HAP-1 (cell line): ENCODE results near the gene STX19.
A peak's percentile ranks its signal among the peaks of the same experiment; 100 is the strongest.

ENCODE experiments used
- DNase-seq, 2 experiments: peaks; one replicate each; pipeline ENCODE4 v3.0.0-alpha.2; 2016 to 2020; ENCODE audit warnings: low spot score in 2 of 2
- H3K27me3 ChIP-seq: fragments of 250-450 bp; sonication (Bioruptor Pico); 2 replicates; pipeline ENCODE4 v1.5.1; 2020; ENCODE audit warnings: low read depth, mild to moderate bottlenecking, moderate library complexity
- H3K36me3 ChIP-seq: fragments of 250-450 bp; sonication (Bioruptor Pico); replicated peaks from 2 replicates; pipeline ENCODE4 v1.5.1; 2020; ENCODE audit warnings: mild to moderate bottlenecking
- H3K4me1 ChIP-seq: fragments of 250-450 bp; sonication (Bioruptor Pico); 2 replicates; pipeline ENCODE4 v1.5.1; 2020; ENCODE audit warnings: mild to moderate bottlenecking
- H3K4me3 ChIP-seq: fragments of 250-450 bp; sonication (Bioruptor Pico); 2 replicates; pipeline ENCODE4 v1.5.1; 2020; ENCODE audit warnings: mild to moderate bottlenecking, moderate library complexity
- H3K9me3 ChIP-seq: fragments of 250-450 bp; sonication (Bioruptor Pico); 2 replicates; pipeline ENCODE4 v1.5.1; 2020; ENCODE audit warnings: mild to moderate bottlenecking, moderate library complexity
- in situ Hi-C: fragments of 300-500 bp; cut with MboI; formaldehyde crosslinking; loops from 3 replicates; pipeline ENCODE4 v1.14.3; 2020; ENCODE audit warnings: low sequenced_read_pairs, inconsistent platforms, mixed read lengths

The STX19 gene

GRCh38 chr3:94009608-94010007, 18.8 kb downstream of the STX19 start:
- H3K4me1 ChIP-seq: peaks cover 3% of the 10 kb centered on the region; the same call in 1 of the 2 replicates
- no peak overlapping the region for H3K4me3 ChIP-seq
- no peak for DNase-seq
- H3K9me3 ChIP-seq: no peaks in the 10 kb centered on the region
- in situ Hi-C loops: no loop called here
- H3K27me3 ChIP-seq: no peaks in the 10 kb centered on the region
- H3K36me3 ChIP-seq: no peaks in the 10 kb centered on the region

- in situ Hi-C loops: no loop called here
Measured at GRCh38 chr3:94008253-94008652, 20.1 kb downstream of the STX19 start.

GRCh38 chr3:94004301-94004910, 24.0 kb downstream of the STX19 start:
- Histone ChIP-seq H3K4me3 (no peak overlapping the region), H3K27me3 (no peaks in the 10 kb centered on the region), H3K9me3 (no peaks in the 10 kb centered on the region), H3K36me3 (no peaks in the 10 kb centered on the region; the same call in 1 of the 2 replicates), H3K4me1 (peaks cover under 1% of the 10 kb centered on the region; the same call in 1 of the 2 replicates)
- peak in 1 of 2 experiments; percentile 50 for DNase-seq
- in situ Hi-C loops: no loop called here

More at GRCh38 chr3:94008253-94008652, 20.1 kb downstream of the STX19 start:
- H3K4me3 ChIP-seq: no peak overlapping the region
- H3K9me3 ChIP-seq: no peaks in the 10 kb centered on the region
- no peak for DNase-seq
- H3K27me3 ChIP-seq: no peaks in the 10 kb centered on the region
- H3K4me1 ChIP-seq: peaks cover 3% of the 10 kb centered on the region; the same call in 1 of the 2 replicates
- H3K36me3 ChIP-seq: no peaks in the 10 kb centered on the region; the same call in 1 of the 2 replicates

GRCh38 chr3:94001827-94002495, 26.4 kb downstream of the STX19 start:
- DNase-seq: no peak
- in situ Hi-C loops: no loop called here
- Histone ChIP-seq H3K36me3 (no peaks in the 10 kb centered on the region; the same call in 1 of the 2 replicates), H3K27me3 (no peaks in the 10 kb centered on the region), H3K9me3 (no peaks in the 10 kb centered on the region), H3K4me3 (no peak overlapping the region), H3K4me1 (no peaks in the 10 kb centered on the region)

GRCh38 chr3:94001191-94001590, 27.2 kb downstream of the STX19 start:
- Histone ChIP-seq H3K4me3 (no peak overlapping the region), H3K36me3 (no peaks in the 10 kb centered on the region; the same call in 1 of the 2 replicates), H3K9me3 (no peaks in the 10 kb centered on the region), H3K27me3 (no peaks in the 10 kb centered on the region), H3K4me1 (no peaks in the 10 kb centered on the region)
- no peak for DNase-seq
- in situ Hi-C loops: no loop called here

GRCh38 chr3:93994056-93994455, 34.3 kb downstream of the STX19 start:
- no peaks in the 10 kb centered on the region for H3K36me3 ChIP-seq
- H3K9me3 ChIP-seq: no peaks in the 10 kb centered on the region
- H3K4me1 ChIP-seq: no peaks in the 10 kb centered on the region; the same call in 1 of the 2 replicates
- in situ Hi-C loops: no loop called here
- no peaks in the 10 kb centered on the region for H3K27me3 ChIP-seq
- no peak overlapping the region for H3K4me3 ChIP-seq
- DNase-seq: no peak

GRCh38 chr3:93992207-93992606, 36.2 kb downstream of the STX19 start:
- peaks cover 12% of the 10 kb centered on the region for H3K4me1 ChIP-seq

GRCh38 chr3:93991631-93992030, 36.8 kb downstream of the STX19 start:
- in situ Hi-C loops: no loop called here
- Histone ChIP-seq H3K9me3 (no peaks in the 10 kb centered on the region), H3K36me3 (no peaks in the 10 kb centered on the region), H3K4me1 (peaks cover 12% of the 10 kb centered on the region), H3K27me3 (no peaks in the 10 kb centered on the region), H3K4me3 (no peak overlapping the region)
- no peak for DNase-seq

More at GRCh38 chr3:93992207-93992606, 36.2 kb downstream of the STX19 start:
- Histone ChIP-seq H3K36me3 (no peaks in the 10 kb centered on the region), H3K9me3 (no peaks in the 10 kb centered on the region), H3K4me3 (no peak overlapping the region), H3K27me3 (no peaks in the 10 kb centered on the region)
- in situ Hi-C loops: no loop called here
- no peak for DNase-seq

- Histone ChIP-seq H3K27me3 (no peaks in the 10 kb centered on the region), H3K4me3 (no peak overlapping the region), H3K4me1 (peaks cover 15% of the 10 kb centered on the region), H3K9me3 (no peaks in the 10 kb centered on the region), H3K36me3 (no peaks in the 10 kb centered on the region)
- no peak for DNase-seq
- in situ Hi-C loops: no loop called here
Measured at GRCh38 chr3:93989241-93989640, 39.2 kb downstream of the STX19 start.

- Histone ChIP-seq H3K4me3 (no peak overlapping the region), H3K27me3 (no peaks in the 10 kb centered on the region), H3K9me3 (no peaks in the 10 kb centered on the region), H3K4me1 (peaks cover 15% of the 10 kb centered on the region), H3K36me3 (no peaks in the 10 kb centered on the region)
- no peak for DNase-seq
- in situ Hi-C loops: no loop called here
Measured at GRCh38 chr3:93988764-93989163, 39.6 kb downstream of the STX19 start.

- H3K27me3 ChIP-seq: no peaks in the 10 kb centered on the region
- in situ Hi-C loops: no loop called here
- H3K4me3 ChIP-seq: no peak overlapping the region
- peaks cover 15% of the 10 kb centered on the region for H3K4me1 ChIP-seq
- no peaks in the 10 kb centered on the region for H3K36me3 ChIP-seq
- peak in 1 of 2 experiments; percentile 54 for DNase-seq
- no peaks in the 10 kb centered on the region for H3K9me3 ChIP-seq
Measured at GRCh38 chr3:93988283-93988682, 40.1 kb downstream of the STX19 start.

GRCh38 chr3:93984618-93985017, 43.8 kb downstream of the STX19 start:
- H3K9me3 ChIP-seq: no peaks in the 10 kb centered on the region
- no peaks in the 10 kb centered on the region for H3K36me3 ChIP-seq
- H3K4me1 ChIP-seq: peaks cover 17% of the 10 kb centered on the region
- DNase-seq: no peak
- no peaks in the 10 kb centered on the region for H3K27me3 ChIP-seq
- in situ Hi-C loops: no loop called here
- H3K4me3 ChIP-seq: no peak overlapping the region

- Histone ChIP-seq H3K4me3 (no peak overlapping the region), H3K27me3 (no peaks in the 10 kb centered on the region), H3K4me1 (peaks cover 15% of the 10 kb centered on the region), H3K9me3 (no peaks in the 10 kb centered on the region), H3K36me3 (no peaks in the 10 kb centered on the region)
- no peak for DNase-seq
- in situ Hi-C loops: no loop called here
Measured at GRCh38 chr3:93983408-93983807, 45.0 kb downstream of the STX19 start.

GRCh38 chr3:93981649-93982048, 46.7 kb downstream of the STX19 start:
- Histone ChIP-seq H3K27me3 (no peaks in the 10 kb centered on the region), H3K9me3 (no peaks in the 10 kb centered on the region), H3K4me3 (no peak overlapping the region), H3K36me3 (no peaks in the 10 kb centered on the region), H3K4me1 (peaks cover 7% of the 10 kb centered on the region; the same call in 1 of the 2 replicates)
- no peak for DNase-seq
- in situ Hi-C loops: no loop called here
